Bone marrow (tissue), 2 donors: ENCODE measurements around the gene MNS1.
"Not testable (repeated sequence)": the region's sequence is repeated elsewhere in the genome, so short reads cannot be mapped to it uniquely, and the experiment has no call there.

Experiments
- DNase-seq, 2 donors: peaks; one replicate each; lab custom pipeline; 2025; lab: John Stamatoyannopoulos, UW

The MNS1 gene, protein sequence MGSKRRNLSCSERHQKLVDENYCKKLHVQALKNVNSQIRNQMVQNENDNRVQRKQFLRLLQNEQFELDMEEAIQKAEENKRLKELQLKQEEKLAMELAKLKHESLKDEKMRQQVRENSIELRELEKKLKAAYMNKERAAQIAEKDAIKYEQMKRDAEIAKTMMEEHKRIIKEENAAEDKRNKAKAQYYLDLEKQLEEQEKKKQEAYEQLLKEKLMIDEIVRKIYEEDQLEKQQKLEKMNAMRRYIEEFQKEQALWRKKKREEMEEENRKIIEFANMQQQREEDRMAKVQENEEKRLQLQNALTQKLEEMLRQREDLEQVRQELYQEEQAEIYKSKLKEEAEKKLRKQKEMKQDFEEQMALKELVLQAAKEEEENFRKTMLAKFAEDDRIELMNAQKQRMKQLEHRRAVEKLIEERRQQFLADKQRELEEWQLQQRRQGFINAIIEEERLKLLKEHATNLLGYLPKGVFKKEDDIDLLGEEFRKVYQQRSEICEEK

DNA sequence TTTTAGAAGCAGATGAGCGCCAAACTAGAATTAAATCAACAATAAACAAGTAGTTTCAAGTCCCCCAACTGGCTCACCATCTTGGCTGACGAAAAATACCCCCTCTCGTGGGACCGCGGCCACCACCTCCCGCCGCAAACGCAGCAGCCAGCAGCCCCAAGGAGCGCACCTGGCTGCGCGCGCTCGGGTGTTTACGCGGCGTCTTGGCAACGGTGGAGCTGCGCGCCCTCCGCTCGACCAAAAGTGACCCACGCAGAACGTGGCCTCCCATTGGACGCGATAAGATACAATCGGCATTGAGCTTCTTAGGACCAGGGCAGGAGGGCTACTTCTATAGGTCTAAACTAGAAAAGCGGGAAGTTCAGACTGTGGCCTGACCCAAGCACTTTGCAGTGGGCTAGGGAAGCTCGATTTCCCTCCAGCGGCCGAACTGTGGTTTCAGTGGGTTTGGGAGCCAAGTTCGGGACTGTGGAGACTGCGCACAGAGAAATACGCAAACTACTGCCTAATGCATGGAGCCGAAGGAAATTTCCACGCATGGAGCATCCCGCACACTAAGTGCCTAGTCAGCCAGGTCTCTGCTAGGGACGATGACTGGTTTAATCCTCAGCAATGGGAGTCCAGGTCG lies at the start of gene MNS1:
TSS of gene MNS1 (minus strand) at position 245 of the 628 bp plus-strand sequence. CDS start at position 80, 165 bp downstream.
- peak; percentile 56 to 88 for DNase-seq

DNA sequence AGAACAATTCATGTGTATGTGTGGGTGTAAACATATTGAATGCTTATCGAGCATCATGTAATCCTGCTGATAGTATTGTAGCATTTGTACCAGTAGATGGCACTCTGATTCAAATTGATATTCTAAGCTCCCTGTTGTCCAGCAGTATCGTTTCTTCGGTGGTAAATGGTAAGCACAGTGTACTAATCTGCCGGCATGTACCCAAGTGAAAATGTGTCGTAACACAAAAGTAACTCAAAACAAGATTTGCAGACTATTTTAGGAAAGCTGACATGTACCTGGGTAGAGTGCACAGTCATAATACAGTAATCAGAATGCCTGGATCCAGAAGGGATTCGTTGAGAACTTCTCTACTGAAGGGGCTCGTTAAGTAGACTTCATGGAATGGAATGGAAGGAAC lies 31.7 kb upstream of the MNS1 start:
- peak in 1 of 2 donors; percentile 58 for DNase-seq

DNA sequence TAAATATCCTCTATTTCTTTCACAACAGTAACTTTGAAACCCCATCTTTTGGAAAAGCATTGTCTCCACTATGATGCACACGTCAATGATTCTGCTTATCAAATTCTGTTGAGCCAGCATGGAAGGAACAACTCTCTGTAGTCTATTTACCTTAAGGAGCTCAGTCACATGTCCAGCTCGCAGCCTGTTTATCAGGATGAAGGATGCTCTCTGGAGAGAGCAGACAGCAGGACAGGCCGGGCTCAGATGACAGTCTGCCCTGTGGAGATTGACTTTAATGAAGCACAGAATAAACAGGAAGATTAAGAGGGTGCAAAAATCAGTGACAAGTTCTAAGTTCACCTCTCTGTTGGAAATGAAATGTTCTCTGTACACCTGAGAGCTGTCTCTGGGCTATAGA lies 30.6 kb upstream of the MNS1 start:
- DNase-seq: no peak

DNA sequence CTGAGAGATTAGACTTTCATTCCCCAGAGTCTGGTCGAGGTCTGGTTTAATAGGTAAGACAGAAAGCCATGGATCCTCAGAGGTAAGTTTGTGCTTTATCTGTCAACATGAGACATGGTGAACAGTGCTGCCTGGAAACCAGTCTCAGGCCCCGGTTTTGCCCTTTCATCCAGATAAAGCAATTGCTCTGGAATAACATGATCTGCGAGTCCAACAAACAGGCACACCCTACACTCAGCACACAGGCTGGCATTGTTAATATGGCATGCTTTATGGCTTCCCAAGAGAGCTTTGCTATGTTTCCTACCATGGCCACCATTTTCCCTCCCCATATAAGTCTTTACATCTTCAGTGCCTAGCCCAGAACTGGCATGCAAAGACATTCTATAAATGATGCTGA lies 30.1 kb upstream of the MNS1 start:
- DNase-seq: no peak

DNA sequence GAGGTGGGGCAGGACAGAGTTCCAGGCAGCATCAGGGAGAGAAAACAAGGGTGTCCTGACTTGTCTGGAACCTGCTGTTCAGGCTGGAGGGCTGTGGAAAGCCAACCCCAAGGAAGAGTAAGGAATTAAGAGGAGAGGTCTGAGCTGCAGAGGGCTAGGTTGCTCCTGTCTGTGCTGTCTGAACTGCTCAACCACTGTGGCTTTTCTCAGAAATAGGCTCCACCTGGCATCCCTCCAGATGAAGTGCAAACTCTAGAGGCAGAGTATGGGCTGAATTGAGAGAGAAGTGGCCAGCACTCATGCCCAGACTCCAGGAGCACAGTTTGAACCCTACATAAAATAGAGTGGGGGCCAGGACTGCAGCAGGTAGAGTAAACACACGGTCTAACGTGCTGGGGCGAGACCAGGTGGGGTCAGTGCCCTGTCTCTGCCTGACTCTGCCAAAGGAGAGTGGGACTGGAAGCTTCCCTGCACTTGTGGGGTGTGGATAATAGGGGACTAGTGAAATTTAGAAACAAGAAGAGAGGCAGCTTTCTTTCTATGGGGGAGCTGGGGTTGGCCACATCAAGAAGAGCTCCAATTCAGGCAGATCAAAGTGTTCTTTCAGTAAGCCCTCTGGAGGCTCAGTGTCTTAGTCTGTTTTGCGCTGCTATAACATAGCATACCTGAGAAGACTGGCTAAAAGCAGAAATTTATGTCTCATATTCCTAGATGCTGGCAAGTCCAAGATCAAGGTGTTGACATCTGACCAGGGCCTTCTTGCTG lies 28.0 kb upstream of the MNS1 start:
- DNase-seq: no peak

DNA sequence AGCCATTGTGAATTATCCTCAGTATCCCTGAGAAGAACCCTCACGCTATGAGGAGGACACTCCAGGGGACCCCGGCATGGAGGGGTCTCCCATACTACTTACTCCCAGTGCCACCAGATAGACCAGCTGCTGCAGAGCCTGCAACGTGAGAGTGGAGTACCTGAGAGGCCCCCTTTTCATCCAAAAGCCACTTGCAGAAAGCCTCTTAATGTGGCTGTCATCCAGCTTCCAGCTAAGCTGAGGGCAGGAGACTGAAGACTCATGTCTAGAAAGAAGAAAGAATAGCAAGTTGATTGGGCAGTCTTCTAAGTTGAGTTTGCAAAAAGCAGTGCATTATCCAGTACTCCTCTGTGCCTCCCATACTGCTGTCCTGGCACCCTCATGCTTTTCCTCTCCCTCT lies 27.3 kb upstream of the MNS1 start:
- DNase-seq: no peak

DNA sequence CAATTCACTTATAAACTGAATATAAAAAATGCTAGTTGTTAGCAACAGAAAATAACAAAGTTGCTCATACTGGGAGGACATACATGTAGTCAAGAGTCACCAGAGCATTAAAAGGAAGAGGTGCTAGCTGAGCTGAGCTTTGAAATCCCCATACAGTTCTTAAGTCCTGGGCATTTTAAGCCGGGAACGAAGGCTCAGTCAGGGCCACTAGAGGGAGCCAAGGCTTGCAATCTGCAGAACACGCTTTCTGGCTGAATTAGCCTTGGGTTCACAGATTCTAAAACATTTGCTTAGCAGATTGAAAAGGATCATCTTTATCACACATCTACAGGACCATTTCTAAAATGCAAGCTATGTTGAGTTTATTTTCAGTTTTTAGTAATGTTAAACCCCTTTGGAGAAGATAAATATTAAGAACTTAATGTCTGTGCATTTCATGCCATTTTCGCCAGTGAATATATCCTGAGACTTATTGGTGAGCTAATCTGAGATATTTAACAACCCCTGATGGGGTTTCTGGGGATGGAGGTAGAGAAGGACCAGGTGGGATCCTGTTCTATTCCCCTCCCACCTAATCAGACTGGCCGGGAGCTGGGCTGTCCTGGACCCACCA lies 26.3 kb upstream of the MNS1 start:
- DNase-seq: peak in 1 of 2 donors; percentile 56

DNA sequence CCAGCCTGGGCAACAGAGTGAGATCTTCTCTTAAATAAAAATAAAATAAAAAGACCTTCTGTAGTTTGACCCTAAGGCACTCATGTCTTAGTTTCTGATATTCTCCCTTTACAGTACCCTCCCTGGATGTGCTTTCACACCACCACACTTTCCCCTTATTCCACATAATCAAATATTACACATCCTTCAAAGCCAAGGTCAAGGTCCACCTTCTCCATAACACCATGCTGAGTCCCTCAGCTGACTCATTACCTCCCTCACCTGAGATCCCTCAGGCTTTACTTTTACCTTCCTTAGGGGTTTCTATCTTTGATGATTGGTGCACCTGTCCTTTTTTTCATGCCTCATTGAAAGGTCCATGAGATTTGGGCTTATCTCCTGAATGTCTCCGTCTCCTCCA lies 25.5 kb upstream of the MNS1 start:
- DNase-seq: no peak

DNA sequence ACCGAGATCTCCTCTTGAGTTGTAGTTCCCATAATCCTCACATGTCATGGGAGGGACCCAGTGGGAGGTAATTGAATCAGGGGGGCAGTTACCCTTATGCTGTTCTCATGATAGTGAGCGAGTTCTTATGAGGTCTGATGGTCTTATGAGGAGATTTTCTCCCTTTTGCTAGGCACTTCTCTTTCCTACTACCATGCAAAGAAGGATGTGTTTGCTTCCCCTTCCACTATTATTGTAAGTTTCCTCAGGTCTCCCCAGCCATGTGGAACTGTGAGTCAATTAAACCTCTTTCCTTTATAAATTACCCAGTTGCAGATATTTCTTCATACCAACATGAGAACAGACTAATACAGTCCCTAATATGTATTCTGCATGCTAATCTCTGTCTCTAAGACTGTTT lies 21.3 kb upstream of the MNS1 start:
- DNase-seq: not testable (repeated sequence)

DNA sequence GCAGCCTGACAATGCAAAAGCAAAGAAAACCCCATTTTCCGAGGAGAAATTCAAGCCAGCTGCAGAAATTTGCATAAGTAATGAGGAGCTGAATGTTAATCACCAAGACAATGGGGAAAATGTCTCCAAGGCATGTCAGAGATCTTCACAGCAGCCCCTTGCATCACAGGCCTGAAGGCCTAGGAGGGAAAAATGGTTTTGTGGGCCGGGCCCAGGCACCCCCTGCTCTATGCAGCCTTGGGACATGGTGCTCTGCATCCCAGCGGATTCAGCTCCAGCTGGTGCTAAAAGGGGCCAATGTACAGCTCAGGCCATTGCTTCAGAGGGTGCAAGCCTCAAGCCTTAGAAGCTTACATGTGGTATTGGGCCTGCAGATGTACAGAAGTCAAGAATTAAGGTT lies 20.5 kb upstream of the MNS1 start:
- not testable (repeated sequence) for DNase-seq

DNA sequence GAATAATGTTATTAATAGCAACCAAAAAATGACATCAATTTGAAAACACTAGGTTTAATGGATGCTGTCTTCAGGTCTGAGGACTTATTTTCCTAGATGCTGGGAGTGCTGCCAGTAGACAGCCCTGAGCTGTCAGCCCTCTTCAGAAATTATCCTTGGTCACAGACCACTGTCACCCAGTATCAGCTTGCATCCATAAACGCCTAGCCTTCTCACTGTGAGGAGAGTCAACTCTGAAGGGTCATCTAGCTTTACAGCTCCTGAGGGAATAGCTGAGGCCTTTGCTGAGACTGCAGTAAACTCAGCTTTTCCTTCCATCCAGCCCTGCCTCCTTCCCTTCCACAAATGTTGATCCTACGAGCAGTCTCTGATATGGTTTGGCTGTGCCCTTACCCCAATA lies 19.4 kb upstream of the MNS1 start:
- no peak for DNase-seq

DNA sequence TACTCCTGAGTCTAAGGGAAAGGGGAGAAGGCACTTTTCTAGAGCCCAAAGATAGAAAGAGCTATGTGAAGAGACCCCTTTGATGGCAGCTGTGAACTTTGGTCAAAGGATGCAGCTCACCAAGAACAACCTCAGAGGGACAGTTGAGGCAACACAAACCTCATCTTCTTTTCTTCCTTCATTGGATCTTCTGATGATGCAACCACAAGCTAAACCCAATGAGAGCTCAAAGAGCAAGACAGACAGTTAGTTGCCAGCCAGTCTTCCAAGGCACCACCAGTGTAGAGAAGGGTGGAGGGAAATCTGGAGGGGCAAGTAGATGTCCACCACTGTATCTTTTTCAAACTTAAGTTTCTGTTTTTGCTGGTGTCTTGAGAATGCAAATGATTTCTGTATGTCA lies 10.4 kb upstream of the MNS1 start:
- no peak for DNase-seq

DNA sequence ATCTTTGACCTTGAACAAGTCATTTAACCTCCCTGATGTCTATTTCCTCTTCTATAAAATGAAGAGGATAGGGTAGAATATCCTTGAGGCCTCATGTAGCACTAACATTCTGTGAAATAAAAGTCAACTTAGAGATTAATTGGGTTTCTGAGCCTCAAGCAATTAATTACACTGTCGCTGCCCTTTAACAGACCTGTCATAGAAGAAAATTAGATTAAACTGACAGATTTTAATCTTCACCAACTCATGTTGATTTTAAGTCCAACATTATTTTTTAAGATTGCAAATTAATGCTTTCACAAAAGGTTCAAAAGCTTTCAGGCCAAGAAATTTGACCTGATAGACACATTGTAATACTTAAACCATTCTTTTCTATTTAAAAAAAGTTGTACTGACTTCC lies 8.1 kb upstream of the MNS1 start:
- no peak for DNase-seq

DNA sequence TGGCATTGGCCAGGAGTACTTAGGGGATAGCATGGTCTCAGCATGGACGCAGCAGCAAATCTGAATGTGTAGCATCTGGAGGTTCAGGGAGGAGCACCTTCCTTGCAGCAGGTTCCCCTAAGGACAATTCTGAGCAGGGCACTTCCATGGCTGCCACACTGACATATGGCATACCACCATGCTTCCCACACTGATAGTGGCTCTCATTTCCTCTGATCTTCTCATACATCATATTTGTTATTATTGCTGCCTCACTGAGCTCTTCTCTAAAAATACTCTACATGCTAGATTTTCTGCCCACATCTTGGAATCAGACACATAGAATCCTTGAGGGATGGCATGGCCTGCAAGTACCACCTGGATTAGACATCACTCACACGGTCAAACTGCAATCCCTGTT lies 7.3 kb upstream of the MNS1 start:
- DNase-seq: no peak

DNA sequence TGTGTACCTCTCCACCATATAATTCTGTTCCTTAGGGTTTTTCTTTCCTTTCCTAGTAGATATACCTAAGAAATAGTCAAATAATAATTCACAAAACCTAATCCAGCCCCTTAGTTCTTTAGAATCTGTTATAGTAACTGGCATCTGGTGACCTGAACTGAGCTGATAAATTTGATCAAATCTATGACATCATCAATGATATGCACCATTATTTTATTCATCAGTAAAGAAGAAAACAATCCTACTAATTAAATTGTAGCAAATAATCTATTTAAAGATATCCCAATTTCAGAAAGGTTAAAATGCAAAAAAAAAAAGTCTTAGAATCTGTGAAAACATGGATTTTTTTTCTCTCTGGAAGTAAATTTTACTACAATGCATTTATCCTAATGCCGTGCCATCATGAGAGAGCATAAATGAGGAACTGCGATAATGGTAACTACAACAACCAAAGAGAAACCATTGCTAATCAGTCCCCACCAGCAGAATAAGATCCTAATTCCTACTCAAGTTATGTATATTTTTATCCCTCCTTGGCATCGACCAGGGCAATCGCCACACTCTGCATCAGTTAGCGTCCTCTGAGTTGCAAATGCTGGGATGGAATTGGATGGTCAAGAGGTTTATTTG lies 6.6 kb upstream of the MNS1 start:
- DNase-seq: no peak

DNA sequence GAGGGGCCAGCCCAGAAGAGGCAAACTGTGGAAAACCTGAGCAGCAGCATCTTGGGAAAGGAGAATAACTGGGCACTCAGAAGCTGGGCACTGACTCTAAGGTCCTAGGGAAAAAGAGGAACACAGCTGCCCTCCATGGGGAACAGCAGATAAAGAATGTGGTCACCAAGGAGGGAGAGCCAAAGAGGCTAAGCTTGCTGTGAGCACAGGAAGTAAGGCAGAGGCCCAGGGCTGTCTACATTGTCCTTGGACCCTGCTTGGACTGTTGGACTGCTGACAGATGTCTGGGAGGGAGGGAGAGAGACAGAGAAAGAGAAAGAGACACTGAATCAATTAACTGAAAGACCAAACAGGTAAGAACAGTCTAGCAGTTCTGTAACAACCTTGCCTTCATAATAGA lies 4.5 kb upstream of the MNS1 start:
- no peak for DNase-seq

DNA sequence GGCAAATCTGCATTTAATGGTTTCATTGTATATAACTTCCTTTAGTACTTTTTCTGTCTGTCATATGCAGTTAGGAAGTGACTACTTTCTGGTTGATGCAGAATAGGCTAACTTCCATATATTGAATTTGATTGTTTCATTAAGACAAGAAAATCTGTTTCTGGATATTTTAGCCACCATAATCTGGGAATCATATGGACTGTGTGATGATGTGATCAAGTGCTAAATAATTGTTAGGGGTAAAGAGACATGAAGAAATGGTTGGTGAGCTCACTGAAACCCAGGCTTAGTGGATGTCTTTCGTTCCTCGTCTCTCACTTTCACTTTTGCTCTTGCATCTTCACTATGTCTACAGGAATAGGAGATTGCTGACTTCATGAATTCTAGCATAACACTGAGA lies 3.5 kb upstream of the MNS1 start:
- peak in 1 of 2 donors; percentile 69 for DNase-seq

DNA sequence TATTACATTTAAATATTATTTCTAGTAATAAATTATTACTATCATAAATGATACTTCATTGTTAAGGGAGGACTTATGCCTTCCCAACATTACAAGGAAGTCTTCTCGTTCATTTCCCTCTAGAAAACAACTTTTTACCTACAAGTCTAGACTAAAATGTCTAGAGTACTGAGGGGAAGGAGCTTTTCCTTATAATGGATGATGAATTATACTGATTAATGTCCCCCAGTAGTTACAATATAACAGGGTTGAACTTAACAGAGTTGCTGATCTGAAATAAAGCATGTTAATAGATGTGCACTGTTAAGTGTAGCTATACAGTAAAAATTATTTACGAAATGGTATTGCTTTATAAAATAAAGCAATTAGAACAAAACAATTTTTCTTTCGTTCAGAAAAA lies 2.7 kb upstream of the MNS1 start:
- no peak for DNase-seq

DNA sequence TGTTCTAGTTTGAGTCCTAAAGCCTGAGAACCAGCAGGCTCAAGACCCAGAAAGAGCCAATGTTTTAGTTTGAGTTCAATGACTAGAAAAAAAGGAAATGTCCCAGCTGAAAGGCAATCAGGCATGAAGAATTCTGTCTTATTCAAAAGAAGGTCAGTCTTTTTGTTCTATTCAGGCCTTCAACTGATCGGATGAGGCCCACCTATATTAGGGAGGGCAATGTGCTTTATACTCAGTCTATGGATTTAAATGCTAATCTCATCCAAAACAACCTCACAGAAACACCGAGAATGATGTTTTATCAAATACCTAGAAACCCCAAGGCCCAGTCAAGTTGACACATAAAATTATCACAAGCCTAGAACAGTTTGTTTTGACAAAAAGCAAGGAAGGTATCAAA lies 4.0 kb downstream of the MNS1 start:
- DNase-seq: no peak

DNA sequence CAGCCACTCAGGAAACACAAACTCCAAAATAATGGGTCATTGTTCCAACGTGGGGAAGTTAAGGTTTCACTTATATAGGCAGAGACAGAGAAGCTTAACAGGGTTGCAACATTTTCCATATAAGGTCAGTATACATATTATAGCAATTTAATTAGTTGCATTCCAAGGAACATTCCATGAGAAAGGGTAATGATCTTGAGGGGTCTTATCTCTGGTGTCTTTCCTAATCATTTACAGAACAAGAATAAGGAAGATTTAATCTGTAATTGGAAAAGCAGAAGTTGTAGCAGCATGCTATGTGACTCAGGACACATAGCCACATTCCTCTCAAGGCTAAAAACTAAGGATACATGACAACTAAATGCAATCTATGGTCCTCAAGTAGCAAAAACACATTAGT lies 4.9 kb downstream of the MNS1 start:
- peak in 1 of 2 donors; percentile 5 for DNase-seq

DNA sequence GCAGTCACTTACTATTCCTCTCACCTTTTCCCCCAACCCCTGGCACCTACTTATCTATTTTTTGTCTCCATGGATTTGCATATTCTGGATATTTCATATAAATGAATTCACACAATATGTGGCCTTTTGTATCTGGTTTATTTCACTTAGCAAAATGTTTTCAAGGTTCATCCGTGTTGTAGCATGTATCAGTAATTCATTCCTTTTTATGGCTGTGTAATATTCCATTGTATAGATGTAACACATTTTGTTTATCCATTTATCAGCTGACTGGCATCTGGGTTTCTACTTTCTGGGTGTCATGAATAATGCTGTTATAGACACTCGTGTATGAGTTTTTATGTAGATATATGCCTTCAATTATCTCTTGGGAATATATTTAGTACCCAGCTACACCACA lies 5.8 kb downstream of the MNS1 start:
- no peak for DNase-seq

DNA sequence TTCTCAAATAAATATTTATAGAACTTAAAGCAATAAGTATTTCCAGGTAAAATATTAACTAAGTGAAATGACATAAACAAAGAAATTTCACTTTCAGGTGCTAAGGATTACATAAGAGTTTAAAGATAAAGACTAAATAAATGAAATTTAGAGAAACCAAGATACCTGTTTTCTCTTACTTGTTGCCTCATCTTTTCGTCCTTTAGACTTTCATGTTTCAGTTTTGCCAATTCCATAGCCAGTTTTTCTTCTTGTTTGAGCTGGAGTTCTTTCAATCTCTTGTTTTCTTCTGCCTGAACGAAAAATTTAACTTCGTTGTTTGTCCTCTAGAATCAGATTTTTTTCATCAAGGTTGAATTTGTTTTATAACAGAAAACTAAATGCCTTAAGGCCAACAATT lies 8.7 kb downstream of the MNS1 start:
- DNase-seq: no peak
